ENCODE results near the gene ELP5. TPM values are rescaled to one million over a fixed set of nuclear protein-coding genes. Genes with fewer than 3 reads are reported as not detected.

ELP5 gene, protein sequence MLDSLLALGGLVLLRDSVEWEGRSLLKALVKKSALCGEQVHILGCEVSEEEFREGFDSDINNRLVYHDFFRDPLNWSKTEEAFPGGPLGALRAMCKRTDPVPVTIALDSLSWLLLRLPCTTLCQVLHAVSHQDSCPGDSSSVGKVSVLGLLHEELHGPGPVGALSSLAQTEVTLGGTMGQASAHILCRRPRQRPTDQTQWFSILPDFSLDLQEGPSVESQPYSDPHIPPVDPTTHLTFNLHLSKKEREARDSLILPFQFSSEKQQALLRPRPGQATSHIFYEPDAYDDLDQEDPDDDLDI
- total RNA-seq (2022; extraction: Qiagen RNA extraction): 140 to 161 TPM (median 146 TPM) in 5 replicates

GRCh38 chr17:7252176-7253043 lies at the start of gene ELP5:
TSS of gene ELP5 (plus strand) at chr17:7252215. CDS start at chr17:7252551, 336 bp downstream.

GRCh38 chr17:7219812-7220592 lies 32.0 kb upstream of the ELP5 start, which contains the start of the genes ACADVL and DLG4:
TSS of gene ACADVL (plus strand) at chr17:7219938. CDS start at chr17:7219985, 47 bp downstream.
TSS of gene DLG4 (minus strand) at chr17:7219836.

DNA sequence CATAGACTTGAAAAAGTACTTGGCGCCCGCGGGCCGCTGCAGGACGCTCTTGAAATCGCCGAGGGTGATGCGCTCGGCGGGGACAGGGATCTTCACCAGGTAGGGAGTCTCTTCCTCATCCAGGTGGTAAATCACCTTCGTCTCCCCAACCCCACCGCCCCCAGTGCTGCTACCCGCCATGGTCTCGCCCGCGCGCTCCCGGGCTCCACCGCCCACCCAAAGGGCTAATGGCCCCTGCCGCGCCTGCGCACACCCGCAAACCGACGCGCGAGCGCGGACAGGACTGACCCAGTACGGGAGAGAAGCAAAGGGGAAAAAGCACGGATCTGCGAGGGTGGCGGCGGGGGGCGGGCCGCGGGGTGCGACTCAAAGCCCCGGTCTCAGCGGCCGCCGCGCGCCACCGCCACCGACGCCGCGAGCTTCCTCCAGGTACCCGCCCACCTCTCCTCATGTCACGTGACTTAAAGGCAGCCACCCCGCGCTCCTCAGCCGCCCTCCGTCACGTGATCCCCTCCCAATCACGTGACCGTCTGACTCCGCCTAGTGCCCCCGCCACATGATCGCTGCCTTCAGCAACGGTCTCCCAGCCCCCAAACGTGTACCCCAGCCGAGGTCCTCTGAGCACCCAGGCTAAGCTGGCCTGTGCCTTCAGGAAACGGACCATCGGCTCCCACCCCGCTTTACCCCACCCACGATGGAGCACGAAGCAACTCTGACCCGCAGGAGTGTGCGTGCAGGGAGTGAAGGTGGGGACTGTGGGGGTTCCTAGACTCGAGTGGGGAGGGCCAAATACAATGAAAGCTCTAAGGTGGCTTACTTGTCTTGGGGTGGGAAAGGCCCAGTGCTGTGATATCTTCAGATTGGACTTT lies 17.7 kb upstream of the ELP5 start, which contains the start of gene DVL2:
Gene DVL2, minus strand, starts transcription at position 435 of the 869 bp plus-strand sequence. Its CDS starts 255 bp downstream, at position 180.

DNA sequence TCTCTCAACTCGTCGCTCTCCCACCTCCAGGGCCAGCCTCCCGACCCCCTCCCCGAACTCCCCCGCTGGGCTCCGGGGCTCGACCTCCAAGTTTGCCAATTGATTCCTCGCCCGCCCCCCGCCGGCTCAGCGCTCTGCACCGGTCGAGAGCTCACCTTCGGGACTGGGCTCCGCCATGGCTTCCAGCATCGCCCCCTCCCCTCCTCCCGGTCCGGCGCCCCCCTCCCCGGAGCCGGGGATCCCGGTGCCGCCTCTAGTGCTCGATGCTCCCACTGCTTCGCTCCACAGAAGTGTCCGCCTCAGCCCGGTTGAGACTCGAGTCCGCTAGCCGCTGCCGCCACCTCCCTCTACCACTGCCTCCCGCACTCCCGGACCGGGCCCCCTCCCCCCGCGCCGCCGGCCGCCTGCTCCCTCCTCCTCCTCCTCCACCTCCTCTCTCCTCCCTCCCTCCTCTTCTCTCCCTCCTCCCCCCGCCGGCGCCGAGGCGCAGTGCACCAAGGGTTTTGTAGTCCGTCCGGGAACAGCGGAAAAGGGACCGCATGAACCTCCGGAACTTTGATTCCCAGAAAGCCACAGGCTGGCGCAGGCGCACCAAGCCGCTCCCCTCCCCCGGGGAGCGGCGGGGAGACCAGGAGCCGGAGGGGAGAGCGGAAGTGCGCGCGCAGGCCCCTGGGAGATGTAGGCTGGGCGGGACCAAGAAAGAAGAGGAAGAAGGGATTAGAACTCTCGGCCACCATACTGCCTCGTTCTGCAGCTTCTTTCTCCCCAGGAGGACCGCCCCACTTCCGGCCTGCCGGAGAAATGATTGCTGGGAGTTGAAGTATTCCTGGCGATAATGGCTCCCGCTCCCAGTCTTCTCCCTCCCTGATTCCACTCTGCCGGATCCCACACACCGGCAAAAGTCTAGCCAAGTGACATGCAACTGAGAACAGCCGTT lies 12.7 kb upstream of the ELP5 start, which contains the start of gene PHF23:
Gene PHF23, minus strand, starts transcription at position 367 of the 937 bp plus-strand sequence. Its CDS starts 178 bp downstream, at position 189.

DNA sequence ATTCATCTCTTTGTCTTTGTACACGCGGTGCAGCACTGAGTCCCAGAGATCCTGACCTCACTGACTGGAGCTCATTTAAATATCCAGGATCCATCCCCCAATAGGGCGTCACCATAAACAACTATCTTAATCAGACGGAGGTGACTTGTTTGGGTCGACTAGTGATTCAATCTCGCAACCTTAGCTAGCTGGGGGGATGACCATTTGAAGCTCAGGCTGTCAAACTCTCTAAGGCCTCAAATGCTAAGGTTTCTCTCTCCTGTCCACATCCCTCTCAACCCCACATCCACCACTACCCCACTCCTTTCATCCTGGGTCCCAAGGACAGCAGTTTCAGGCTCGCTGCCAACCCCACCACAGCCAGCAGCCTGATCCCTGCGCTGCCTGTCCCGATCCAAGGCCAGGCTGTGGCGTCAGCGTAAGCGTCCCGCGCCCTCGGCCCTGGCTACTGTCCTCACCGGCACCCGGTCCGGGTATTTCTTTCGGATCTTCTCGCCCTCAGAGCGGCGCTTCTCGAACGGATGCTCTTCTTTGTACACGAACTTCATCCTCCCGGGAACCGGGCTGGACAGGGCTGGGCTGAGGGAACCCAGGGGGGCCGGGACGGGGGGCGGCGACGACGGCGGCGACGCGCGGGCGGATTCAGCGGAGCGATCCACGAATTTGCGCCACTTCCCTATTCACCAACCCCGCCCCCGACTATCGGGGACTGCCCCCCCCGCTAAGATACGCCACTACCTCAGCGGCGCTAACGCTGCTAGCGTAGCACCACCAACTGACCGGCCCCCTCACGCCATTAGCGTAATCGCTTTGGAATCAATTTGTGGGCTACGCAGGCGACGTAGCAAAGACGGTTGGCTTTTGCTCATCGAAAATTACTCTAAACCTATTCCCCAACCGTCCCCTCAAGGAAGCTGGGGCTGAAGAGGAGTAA lies 10.0 kb upstream of the ELP5 start, which contains the start of gene GABARAP:
Gene GABARAP, minus strand, starts transcription at position 667 of the 934 bp plus-strand sequence. Its CDS starts 119 bp downstream, at position 548.

GRCh38 chr17:7251661-7252175 lies 297 bp upstream of the ELP5 start, which contains the start of gene CTDNEP1:
TSS of gene CTDNEP1 (minus strand) at chr17:7251734. CDS start at chr17:7251296, 438 bp downstream.

GRCh38 chr17:7262192-7262934 lies 10.3 kb downstream of the ELP5 start, which contains the start of gene CLDN7:
TSS of gene CLDN7 (minus strand) at chr17:7262478. CDS start at chr17:7262043, 435 bp downstream.

GRCh38 chr17:7281074-7281952 lies 29.3 kb downstream of the ELP5 start, which contains the start of gene SLC2A4:
TSS of gene SLC2A4 (plus strand) at chr17:7281718. CDS start at chr17:7281935, 217 bp downstream.

DNA sequence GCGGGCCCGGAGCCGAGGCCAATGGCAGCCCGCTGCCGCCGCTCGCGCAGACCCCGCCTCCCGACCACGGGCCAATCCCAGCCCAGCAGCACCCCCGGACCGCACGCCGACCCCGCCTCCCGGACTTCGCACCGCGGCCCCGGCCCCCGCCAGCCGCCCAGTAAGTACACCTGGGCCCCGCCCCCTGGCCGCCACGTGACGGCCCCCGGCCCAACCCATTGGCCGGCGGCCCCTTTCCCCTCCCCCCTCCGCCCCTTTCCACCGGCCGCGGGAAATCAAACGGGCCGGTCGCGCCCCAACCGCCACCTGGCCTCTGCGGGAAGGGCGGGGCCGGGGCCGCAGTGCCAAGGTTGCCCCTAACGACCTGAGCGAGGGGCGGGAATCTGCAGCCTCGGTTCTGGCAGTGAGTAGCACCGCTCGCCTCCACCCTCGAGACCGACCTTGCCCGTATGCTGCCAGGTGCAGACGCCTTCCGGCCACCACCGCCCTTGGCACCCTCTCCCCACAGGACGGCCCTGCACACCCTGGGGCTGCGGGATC lies 42.7 kb downstream of the ELP5 start, which contains the start of gene YBX2:
Gene YBX2, minus strand, starts transcription at position 26 of the 540 bp plus-strand sequence. CDS start 139 bp downstream, outside the sequence.

DNA sequence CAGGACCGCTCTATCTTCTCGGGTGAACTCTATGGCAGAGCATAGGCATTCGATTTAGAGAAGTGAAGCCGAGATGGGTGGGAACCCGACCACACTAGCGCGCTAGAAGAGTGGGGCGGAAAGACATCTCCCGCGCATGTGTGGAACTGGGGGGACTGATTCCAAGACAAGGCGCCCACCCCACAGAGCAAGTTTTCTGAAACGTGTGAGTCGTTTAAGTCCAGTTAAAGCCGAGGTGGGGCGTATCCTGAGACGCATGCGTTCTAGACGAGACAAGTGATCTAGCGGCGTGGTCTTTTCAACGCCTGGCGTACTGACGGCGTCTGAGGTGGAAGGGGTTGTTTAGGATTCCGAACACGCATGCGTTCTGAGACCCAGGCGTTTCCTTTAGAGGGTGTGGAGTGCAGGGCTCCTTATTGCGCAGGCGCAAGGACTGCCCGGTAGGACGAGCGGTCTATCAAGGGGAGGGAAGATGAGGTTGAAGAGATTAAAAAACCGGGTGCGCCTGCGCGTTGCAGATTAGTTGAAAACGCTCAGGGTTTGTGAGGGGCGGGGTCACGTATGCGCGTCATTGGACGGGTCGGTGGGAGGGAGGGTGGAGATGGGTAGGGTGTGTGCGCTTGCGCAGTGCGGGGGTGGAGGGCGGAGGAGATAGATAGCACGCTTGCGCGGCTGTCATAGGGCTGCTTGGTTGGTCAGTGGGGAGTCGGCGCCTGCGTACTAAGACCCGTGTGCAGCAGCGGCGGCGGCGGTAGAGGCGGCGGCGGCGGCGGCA lies 55.1 kb downstream of the ELP5 start, which contains the start of gene EIF5A:
Gene EIF5A, plus strand, starts transcription at position 718 of the 775 bp plus-strand sequence. CDS start 2,008 bp downstream, outside the sequence.

Other genes with a start within 250 kb of the ELP5 start
- 442 to 503 TPM (median 469 TPM) in 5 replicates for gene RNASEK, start 239.6 kb upstream of the ELP5 start, total RNA-seq (2022; extraction: Qiagen RNA extraction)
- not detected in 5 replicates for gene BCL6B, start 229.2 kb upstream of the ELP5 start, total RNA-seq (2022; extraction: Qiagen RNA extraction)
- 5.9 to 11.0 TPM (median 9.2 TPM) in 5 replicates for gene SLC16A13, start 216.2 kb upstream of the ELP5 start, total RNA-seq (2022; extraction: Qiagen RNA extraction)
- 0.15 TPM in 1 of 5 replicates, not detected in the others for gene SLC16A11, start 208.1 kb upstream of the ELP5 start, total RNA-seq (2022; extraction: Qiagen RNA extraction)
- not detected in 5 replicates for gene CLEC10A, start 172.0 kb upstream of the ELP5 start, total RNA-seq (2022; extraction: Qiagen RNA extraction)
- not detected in 5 replicates for gene ASGR2, start 137.4 kb upstream of the ELP5 start, total RNA-seq (2022; extraction: Qiagen RNA extraction)
- 0.42 to 0.98 TPM (median 0.77 TPM) in 5 replicates for gene ASGR1, start 72.8 kb upstream of the ELP5 start, total RNA-seq (2022; extraction: Qiagen RNA extraction)
- gene DLG4, start 32.4 kb upstream of the ELP5 start, total RNA-seq (2022; extraction: Qiagen RNA extraction): 4.5 to 7.6 TPM (median 6.4 TPM) in 5 replicates
- 266 to 442 TPM (median 389 TPM) in 5 replicates for gene ACADVL, start 32.3 kb upstream of the ELP5 start, total RNA-seq (2022; extraction: Qiagen RNA extraction)
- gene DVL2, start 17.7 kb upstream of the ELP5 start, total RNA-seq (2022; extraction: Qiagen RNA extraction): 33.5 to 47.2 TPM (median 44.9 TPM) in 5 replicates
- gene PHF23, start 12.8 kb upstream of the ELP5 start, total RNA-seq (2022; extraction: Qiagen RNA extraction): 93.9 to 117 TPM (median 104 TPM) in 5 replicates
- gene GABARAP, start 9.8 kb upstream of the ELP5 start, total RNA-seq (2022; extraction: Qiagen RNA extraction): 596 to 790 TPM (median 609 TPM) in 5 replicates
- gene CTDNEP1, start 481 bp upstream of the ELP5 start, total RNA-seq (2022; extraction: Qiagen RNA extraction): 218 to 267 TPM (median 246 TPM) in 5 replicates
- gene CLDN7, start 10.3 kb downstream of the ELP5 start, total RNA-seq (2022; extraction: Qiagen RNA extraction): 1.9 to 3.2 TPM (median 2.6 TPM) in 5 replicates
- 0.30 to 0.69 TPM (median 0.60 TPM) in 5 replicates for gene SLC2A4, start 29.5 kb downstream of the ELP5 start, total RNA-seq (2022; extraction: Qiagen RNA extraction)
- 0.45 to 0.76 TPM (median 0.57 TPM) in 5 replicates for gene YBX2, start 42.4 kb downstream of the ELP5 start, total RNA-seq (2022; extraction: Qiagen RNA extraction)
- gene EIF5A, start 55.4 kb downstream of the ELP5 start, total RNA-seq (2022; extraction: Qiagen RNA extraction): 1,536 to 1,701 TPM (median 1,628 TPM) in 5 replicates
- 82.4 to 111 TPM (median 103 TPM) in 5 replicates for gene GPS2, start 63.1 kb downstream of the ELP5 start, total RNA-seq (2022; extraction: Qiagen RNA extraction)
- gene NEURL4, start 77.1 kb downstream of the ELP5 start, total RNA-seq (2022; extraction: Qiagen RNA extraction): 15.2 to 33.7 TPM (median 30.6 TPM) in 5 replicates
- gene ACAP1, start 84.3 kb downstream of the ELP5 start, total RNA-seq (2022; extraction: Qiagen RNA extraction): 1.4 to 3.6 TPM (median 2.7 TPM) in 5 replicates
- gene KCTD11, start 99.9 kb downstream of the ELP5 start, total RNA-seq (2022; extraction: Qiagen RNA extraction): 9.7 to 12.6 TPM (median 11.4 TPM) in 5 replicates
- not detected in 5 replicates for gene TMEM95, start 102.9 kb downstream of the ELP5 start, total RNA-seq (2022; extraction: Qiagen RNA extraction)
- gene TNK1, start 128.9 kb downstream of the ELP5 start, total RNA-seq (2022; extraction: Qiagen RNA extraction): 1.1 to 1.5 TPM (median 1.3 TPM) in 5 replicates
- gene PLSCR3, start 142.3 kb downstream of the ELP5 start, total RNA-seq (2022; extraction: Qiagen RNA extraction): 36.7 to 50.6 TPM (median 41.6 TPM) in 5 replicates
- gene TMEM256, start 151.9 kb downstream of the ELP5 start, total RNA-seq (2022; extraction: Qiagen RNA extraction): 204 to 220 TPM (median 207 TPM) in 5 replicates
- 11.3 to 19.7 TPM (median 17.9 TPM) in 5 replicates for gene NLGN2, start 155.6 kb downstream of the ELP5 start, total RNA-seq (2022; extraction: Qiagen RNA extraction)
- 0.09 to 0.18 TPM (median 0.12 TPM) in 4 of 5 replicates, not detected in the other for gene SPEM1, start 168.1 kb downstream of the ELP5 start, total RNA-seq (2022; extraction: Qiagen RNA extraction)
- 0.13 to 0.18 TPM in 2 of 5 replicates, not detected in the others for gene SPEM2, start 173.4 kb downstream of the ELP5 start, total RNA-seq (2022; extraction: Qiagen RNA extraction)
- 0.02 to 0.05 TPM (median 0.04 TPM) in 3 of 5 replicates, not detected in the others for gene SPEM3, start 176.6 kb downstream of the ELP5 start, total RNA-seq (2022; extraction: Qiagen RNA extraction)
- gene TMEM102, start 183.2 kb downstream of the ELP5 start, total RNA-seq (2022; extraction: Qiagen RNA extraction): 10.3 to 14.6 TPM (median 13.0 TPM) in 5 replicates
- 1.1 to 1.3 TPM (median 1.1 TPM) in 5 replicates for gene FGF11, start 187.3 kb downstream of the ELP5 start, total RNA-seq (2022; extraction: Qiagen RNA extraction)
- gene CHRNB1, start 192.8 kb downstream of the ELP5 start, total RNA-seq (2022; extraction: Qiagen RNA extraction): 6.9 to 11.8 TPM (median 9.0 TPM) in 5 replicates
- gene ZBTB4, start 227.4 kb downstream of the ELP5 start, total RNA-seq (2022; extraction: Qiagen RNA extraction): 20.6 to 29.5 TPM (median 27.8 TPM) in 5 replicates
- gene SLC35G6, start 229.2 kb downstream of the ELP5 start, total RNA-seq (2022; extraction: Qiagen RNA extraction): not detected in 5 replicates
- 49.1 to 95.5 TPM (median 91.3 TPM) in 5 replicates for gene POLR2A, start 232.2 kb downstream of the ELP5 start, total RNA-seq (2022; extraction: Qiagen RNA extraction)

Data from A549 treated with dexamethasone at 1 μM for 4 hours (cell line).